ENCODE measurements around the gene CAPS2. TPM values are rescaled to one million over a fixed set of nuclear protein-coding genes. Genes with fewer than 3 reads are reported as not detected.

The CAPS2 gene
- total RNA-seq (2014; rRNA removed; shearing (Covaris generic)) = 3.8 and 4.8 TPM in 2 replicates

GRCh38 chr12:75329918-75330826, at the start of gene CAPS2:
Gene CAPS2 (minus strand): TSS chr12:75330324. CDS start chr12:75326498, 3,826 bp downstream.
- DNase-seq (ENCODE audit: low spot score) = peak; percentile 61

- DNase-seq (ENCODE audit: low spot score) = no peak
Observed at GRCh38 chr12:75378354-75378753, 48.2 kb upstream of the CAPS2 start.

GRCh38 chr12:75374971-75375370, 44.8 kb upstream of the CAPS2 start:
- DNase-seq (ENCODE audit: low spot score) = no peak

GRCh38 chr12:75366629-75367028, 36.5 kb upstream of the CAPS2 start:
- DNase-seq (ENCODE audit: low spot score) = no peak

- DNase-seq (ENCODE audit: low spot score) = no peak
Observed at GRCh38 chr12:75364919-75365318, 34.8 kb upstream of the CAPS2 start.

GRCh38 chr12:75361408-75361807, 31.3 kb upstream of the CAPS2 start:
- no peak for DNase-seq (ENCODE audit: low spot score)

GRCh38 chr12:75360920-75361319, 30.8 kb upstream of the CAPS2 start:
- DNase-seq (ENCODE audit: low spot score) = no peak

- DNase-seq (ENCODE audit: low spot score) = no peak
Observed at GRCh38 chr12:75354011-75354410, 23.9 kb upstream of the CAPS2 start.

GRCh38 chr12:75350413-75350812, 20.3 kb upstream of the CAPS2 start:
- DNase-seq (ENCODE audit: low spot score) = no peak

- no peak for DNase-seq (ENCODE audit: low spot score)
Observed at GRCh38 chr12:75349946-75350345, 19.8 kb upstream of the CAPS2 start.

GRCh38 chr12:75346215-75346614, 16.1 kb upstream of the CAPS2 start:
- DNase-seq (ENCODE audit: low spot score) = peak; percentile 49

- peak; percentile 67 for DNase-seq (ENCODE audit: low spot score)
Observed at GRCh38 chr12:75345531-75345930, 15.4 kb upstream of the CAPS2 start.

- peak; percentile 70 for DNase-seq (ENCODE audit: low spot score)
Observed at GRCh38 chr12:75341873-75342272, 11.7 kb upstream of the CAPS2 start.

GRCh38 chr12:75337905-75338304, 7.8 kb upstream of the CAPS2 start:
- DNase-seq (ENCODE audit: low spot score) = no peak

GRCh38 chr12:75334384-75335030, 4.4 kb upstream of the CAPS2 start, which contains the start of gene GLIPR1L1:
Gene GLIPR1L1 (plus strand): TSS chr12:75334670. CDS start chr12:75334729, 59 bp downstream.
- peak; percentile 93 for DNase-seq (ENCODE audit: low spot score)

GRCh38 chr12:75327642-75328041, 2.5 kb downstream of the CAPS2 start:
- DNase-seq (ENCODE audit: low spot score) = no peak

- DNase-seq (ENCODE audit: low spot score) = no peak
Observed at GRCh38 chr12:75323663-75324062, 6.5 kb downstream of the CAPS2 start.

- DNase-seq (ENCODE audit: low spot score) = no peak
Observed at GRCh38 chr12:75322464-75322863, 7.7 kb downstream of the CAPS2 start.

- no peak for DNase-seq (ENCODE audit: low spot score)
Observed at GRCh38 chr12:75317784-75318183, 12.3 kb downstream of the CAPS2 start.

- peak; percentile 60 for DNase-seq (ENCODE audit: low spot score)
Observed at GRCh38 chr12:75315518-75315917, 14.6 kb downstream of the CAPS2 start.

GRCh38 chr12:75311369-75311768, 18.8 kb downstream of the CAPS2 start:
- no peak for DNase-seq (ENCODE audit: low spot score)

- no peak for DNase-seq (ENCODE audit: low spot score)
Observed at GRCh38 chr12:75308279-75308678, 21.8 kb downstream of the CAPS2 start.

Measured in A172 (cell line).